ENCODE results near the gene TRIP4.
A peak's percentile ranks its signal among the peaks of the same experiment; 100 is the strongest.

TRIP4 gene

DNA sequence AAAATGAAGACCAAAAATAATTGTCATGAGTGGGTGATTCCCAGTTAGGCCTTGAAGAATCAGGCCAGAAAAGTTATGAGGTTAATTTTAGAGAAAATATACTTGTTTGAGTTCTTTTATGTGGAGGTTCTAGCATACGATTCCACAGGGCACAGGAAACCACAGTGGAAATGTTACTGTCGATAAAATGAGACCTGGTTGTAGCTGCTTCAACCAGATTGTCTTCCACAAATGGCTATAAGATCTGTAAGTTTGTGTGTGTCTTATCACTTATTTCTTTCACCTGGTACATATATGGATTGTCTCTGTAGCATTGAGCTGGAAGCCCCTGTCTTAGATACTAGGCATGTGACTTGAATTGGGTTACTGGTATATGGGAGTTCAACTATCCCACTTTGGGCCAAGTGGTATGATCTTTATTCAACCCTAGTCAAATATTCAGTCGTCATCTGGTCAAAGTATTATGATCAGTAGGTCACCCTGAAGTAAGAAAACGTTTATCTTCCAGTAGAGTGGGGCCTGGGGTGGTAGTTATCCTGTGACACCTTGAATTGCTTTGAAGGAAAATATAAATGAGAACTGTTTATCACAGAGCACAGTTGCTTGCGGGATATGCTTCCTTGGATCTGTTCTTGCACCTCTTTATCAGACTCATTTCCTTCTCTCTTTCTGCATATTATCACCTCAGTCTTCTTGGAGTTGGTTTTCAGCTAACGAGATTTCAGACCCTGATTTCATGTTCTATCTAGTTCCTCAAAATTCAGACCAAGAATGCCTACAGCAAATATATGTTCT is 51.2 kb downstream of the TRIP4 start:
- peak; percentile 73 for DNase-seq
- in situ Hi-C loops (cut with MboI; ENCODE audit: low pct_unique_long_range_greater_than_20kb, low sequenced_read_pairs) = no loop called here

DNA sequence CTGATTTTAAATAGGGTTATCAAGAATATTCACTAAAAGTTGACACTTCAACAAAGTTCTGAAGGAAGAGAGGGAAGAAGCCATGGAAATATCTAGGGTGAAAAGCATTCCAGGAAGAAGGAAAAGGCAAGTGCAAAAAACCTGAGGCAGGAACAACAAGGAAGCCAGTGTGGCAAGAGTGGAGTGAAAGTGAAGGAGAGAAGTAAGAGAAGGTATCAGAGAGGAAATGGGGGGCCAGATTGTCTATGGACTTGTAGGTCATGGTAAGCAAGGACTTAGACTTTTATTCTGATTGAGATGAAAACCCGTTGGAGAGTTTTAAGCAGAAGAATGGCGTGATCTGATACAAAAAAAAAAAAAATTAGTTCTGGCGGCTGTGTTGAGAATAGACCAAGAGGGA is 54.2 kb downstream of the TRIP4 start:
- in situ Hi-C loops (cut with MboI; ENCODE audit: low pct_unique_long_range_greater_than_20kb, low sequenced_read_pairs) = no loop called here
- DNase-seq = no peak

DNA sequence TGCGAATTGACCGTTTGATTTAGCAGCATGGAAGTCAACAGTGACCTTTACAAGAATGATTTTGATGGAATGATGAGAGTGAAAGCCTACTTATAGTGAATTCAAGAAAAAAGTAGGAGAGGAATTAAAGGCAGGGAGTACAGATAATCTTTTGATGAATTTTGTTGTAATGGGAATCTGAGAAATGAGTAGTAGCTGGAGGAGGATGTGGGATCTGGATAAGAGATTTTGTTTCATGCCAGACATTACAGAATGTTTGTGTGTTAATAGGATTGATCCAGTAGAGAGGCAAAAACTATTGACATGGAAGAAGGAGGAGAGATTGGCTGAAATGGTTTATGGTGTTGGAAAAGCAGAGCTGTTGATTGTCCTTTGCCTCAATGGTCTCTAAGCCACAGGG is 55.4 kb downstream of the TRIP4 start:
- DNase-seq = no peak
- in situ Hi-C loops (cut with MboI; ENCODE audit: low pct_unique_long_range_greater_than_20kb, low sequenced_read_pairs) = no loop called here

DNA sequence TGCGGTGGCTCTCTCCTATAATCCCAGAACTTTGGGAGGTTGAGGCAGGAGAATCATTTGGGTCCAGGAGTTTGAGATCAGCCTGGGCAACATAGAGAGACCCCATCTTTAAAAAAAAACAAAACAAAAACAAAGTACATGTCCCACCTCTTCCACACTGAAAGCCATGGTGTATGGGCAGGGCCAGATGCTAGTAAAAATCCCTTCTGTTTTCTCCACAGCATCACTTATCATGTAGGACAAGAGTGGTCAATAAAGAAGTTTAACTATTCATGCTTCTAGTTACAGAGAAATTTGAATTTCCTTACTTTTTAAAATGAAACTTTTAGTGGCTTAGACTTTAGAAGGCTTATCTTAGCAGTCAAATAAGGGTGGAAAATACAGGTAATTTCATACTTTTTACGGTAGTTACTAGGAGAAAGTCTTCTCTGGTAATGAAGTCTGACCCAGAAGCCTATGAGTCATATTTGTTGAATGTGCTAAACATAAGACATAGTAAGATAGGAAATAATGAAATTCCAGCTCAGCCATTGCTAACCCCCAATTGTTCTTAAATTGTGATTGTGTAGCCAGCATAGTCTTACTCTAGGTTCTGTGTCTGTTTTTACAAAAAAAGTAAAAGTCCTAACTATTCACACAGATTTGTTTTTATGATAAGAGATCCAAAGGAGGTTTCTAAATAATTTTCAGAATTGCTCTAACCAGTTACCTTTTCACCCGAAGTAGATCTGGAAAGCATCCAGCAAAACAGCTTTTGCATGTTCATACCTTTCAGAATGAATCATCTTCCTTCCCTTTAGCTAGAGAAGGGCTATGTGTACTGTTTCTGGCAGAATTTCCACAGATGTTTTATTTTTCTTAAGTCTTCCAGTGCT is 56.3 kb downstream of the TRIP4 start:
- no peak for DNase-seq
- in situ Hi-C loops (cut with MboI; ENCODE audit: low pct_unique_long_range_greater_than_20kb, low sequenced_read_pairs) = no loop called here

DNA sequence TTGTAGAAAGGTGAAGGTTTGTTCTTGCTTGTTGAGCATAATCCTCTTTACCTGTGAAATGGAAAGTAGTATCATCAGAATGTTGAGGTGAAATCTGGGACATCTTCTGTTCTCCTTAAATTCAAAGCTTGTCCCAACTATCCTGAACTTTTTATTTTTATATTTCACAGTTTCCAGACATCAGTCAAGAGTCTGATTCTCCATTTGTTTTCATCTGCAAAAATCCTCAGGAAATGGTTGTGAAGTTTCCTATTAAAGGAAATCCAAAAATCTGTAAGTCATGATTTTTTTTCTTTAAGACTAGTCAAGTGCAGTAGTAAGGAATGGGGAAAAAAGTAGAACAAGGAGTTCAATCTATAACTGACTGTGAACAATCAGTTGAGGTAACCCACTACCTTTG is 57.2 kb downstream of the TRIP4 start:
- in situ Hi-C loops (cut with MboI; ENCODE audit: low pct_unique_long_range_greater_than_20kb, low sequenced_read_pairs) = no loop called here
- no peak for DNase-seq

DNA sequence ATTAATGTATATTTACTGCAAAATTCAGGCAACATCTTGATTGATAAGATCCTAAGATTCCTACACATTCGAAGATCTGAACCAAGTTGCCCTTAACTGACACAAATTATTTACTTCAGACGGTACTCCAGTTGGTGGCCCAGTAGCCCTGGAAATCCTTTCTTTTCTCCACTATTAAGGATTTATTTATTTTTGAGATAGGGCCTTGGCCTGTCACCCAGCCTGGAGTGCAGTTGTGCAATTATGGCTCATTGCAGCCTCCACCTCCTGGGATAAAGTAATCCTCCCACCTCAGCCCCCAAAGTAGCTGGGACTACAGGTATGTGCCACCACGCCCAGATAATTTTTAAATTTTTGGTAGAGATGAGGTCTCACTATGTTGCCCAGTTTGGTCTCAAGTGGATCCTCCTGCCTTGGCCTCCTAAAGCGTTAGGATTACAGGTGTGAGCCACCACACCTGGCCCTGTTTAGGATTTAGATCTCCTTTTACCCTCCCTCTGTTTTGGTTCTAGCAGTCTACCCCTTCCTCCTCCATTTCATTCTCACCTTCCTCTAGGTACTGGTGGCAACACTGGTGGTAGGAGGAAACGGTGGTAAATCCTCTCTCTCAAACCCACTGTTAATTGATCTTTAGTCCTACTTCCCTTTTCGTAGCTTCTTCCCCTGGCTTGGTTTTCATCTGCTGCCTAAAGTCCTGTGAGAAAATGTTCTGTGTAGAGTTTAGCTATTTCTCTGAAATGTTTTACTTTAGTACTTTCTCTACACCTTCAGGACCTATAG is 60.1 kb downstream of the TRIP4 start:
- peak; percentile 88 for DNase-seq
- in situ Hi-C loops (cut with MboI; ENCODE audit: low pct_unique_long_range_greater_than_20kb, low sequenced_read_pairs) = no loop called here

DNA sequence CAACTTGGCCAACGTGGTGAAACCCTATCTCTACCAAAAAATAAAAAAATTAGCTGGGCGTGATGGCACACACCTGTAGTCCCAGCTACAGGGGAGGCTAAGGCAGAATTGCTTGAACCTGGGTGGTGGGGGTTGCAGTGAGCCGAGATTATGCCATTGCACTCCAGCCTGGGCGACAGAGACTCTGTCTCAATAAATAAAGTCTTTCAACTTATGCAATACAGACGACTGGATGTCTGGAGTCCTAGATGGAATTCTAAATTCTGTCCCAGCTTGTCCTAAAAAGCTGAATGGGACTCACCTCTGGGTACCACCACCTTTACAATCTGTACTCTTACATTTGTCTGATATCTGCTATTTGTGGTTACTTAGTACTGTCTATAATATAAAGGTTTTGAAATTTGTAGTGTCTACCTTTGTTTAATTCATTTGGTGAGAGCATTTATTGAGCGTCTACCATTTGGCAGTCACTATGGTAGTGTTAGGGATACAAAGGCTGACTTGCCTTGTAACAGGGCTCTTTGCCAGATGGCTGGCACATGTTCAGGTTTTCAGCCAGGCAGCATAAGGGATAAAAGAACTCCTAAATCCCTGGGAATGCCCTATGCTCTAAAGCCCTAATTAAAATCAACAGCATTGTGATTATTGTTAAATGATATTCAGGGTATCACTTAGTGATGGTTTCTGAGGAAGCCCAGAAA is 65.5 kb downstream of the TRIP4 start:
- in situ Hi-C loops (cut with MboI; ENCODE audit: low pct_unique_long_range_greater_than_20kb, low sequenced_read_pairs) = no loop called here
- no peak for DNase-seq

DNA sequence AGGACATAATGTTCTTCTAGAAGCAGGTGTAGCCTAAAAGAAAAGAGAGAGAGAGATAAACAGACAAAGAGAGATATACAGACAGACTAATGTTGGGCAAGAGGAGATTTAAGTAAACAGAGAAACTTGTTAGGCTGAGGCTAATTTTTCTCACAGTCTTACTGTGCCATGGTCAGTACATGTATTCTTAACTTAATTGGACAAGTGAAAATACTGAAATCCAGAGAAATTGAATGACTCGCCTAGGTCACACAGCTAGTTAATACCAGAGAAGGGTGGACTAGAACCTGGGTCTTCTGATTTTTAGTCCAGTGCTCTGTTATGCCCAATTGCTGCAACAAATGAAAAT is 66.0 kb downstream of the TRIP4 start:
- no peak for DNase-seq
- in situ Hi-C loops (cut with MboI; ENCODE audit: low pct_unique_long_range_greater_than_20kb, low sequenced_read_pairs) = no loop called here

DNA sequence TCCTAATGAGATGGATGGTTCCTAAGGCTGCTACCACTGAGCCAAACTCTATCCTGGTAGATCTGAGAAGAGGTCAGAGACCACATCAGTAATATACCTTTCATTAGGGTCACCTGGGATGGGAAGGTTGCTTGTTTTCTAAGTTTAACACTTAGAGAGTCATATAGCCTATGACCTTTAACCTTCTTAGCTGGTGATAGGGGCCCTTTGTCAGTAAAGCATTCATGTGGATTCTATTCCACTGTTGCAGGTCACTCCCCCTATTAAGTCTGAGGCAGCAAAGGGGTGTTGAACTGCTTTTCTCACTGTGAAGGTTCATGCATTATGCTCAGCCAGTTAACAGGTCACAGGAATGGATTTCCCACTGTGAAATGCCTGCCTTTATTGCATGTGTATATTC is 66.6 kb downstream of the TRIP4 start:
- in situ Hi-C loops (cut with MboI; ENCODE audit: low pct_unique_long_range_greater_than_20kb, low sequenced_read_pairs) = no loop called here
- DNase-seq = no peak

DNA sequence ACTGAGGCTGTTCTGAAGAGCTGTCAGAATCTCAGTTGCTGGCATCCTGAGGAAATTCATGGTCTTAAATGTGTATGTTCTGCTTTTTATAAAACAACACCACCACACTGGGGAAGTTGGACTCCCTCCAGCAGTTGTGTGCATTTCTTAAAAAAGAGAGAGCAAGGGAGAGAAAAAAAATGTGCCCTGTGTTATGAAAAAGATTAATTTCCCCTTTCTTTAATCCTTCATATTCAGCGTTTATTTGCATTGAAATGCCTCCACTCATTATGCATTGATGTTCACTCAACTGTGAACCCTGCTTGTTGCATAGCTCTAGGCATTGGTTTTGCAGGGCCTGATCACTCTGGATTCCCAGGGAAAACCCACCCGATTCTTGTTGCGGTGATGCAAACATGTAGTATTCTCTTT is 68.3 kb downstream of the TRIP4 start:
- DNase-seq = peak; percentile 98
- in situ Hi-C loops (cut with MboI; ENCODE audit: low pct_unique_long_range_greater_than_20kb, low sequenced_read_pairs) = no loop called here

DNA sequence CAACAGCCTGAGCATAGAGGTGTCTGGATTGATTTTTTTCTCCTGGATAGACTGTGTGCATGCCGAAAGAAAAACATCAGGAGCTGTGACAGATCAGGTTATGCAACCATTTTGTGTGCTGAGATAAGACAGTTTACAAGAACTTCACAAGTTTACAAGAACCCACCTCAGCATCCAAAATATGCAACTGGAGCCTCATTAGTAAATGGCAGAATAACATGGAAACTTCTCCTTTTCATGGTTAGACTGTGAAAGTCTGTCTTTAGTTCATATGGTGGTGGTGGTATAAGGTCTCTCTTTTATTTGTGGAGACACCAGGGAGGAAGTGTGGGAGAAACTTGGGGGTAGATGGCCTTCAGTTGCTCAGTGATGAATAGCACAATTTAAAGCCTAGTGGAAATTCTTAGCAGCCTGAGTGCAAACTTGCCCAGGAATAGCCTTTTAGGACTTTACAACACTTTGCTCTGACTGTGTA is 69.0 kb downstream of the TRIP4 start:
- DNase-seq = peak; percentile 95
- in situ Hi-C loops (cut with MboI; ENCODE audit: low pct_unique_long_range_greater_than_20kb, low sequenced_read_pairs) = no loop called here

DNA sequence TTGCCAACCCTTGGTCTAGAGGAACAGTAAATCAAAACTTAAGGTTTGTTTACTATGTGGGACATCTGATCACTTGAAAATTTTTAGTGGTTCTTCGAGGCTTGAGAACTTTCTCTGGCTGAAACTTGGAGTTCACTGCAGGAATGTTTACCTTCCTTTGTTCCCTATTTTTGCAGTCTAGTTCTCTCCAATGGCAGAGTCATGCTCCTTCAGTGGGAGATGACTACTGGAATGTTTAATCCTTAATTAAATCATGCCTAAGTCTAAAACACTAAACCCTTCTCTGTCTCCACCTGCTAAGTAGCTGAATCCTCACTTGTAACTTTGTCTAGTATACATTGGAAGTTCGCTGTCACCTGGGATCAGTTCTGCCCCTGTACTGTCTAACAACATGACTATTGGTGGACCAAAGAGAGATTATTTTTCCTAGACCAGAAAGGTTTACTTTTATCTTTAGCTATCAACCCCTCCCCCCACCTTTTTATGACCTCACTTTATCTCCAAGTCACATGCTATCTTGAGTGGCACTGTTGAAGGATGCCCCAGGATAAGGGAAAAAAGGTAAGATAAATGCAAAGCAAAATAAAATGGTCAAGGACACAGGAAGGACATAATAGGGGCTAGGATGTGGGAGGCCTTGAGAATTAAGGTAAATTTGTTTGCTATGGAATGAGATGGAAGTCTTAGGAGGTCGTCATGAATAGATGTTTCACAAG is 71.6 kb downstream of the TRIP4 start:
- in situ Hi-C loops (cut with MboI; ENCODE audit: low pct_unique_long_range_greater_than_20kb, low sequenced_read_pairs) = no loop called here
- DNase-seq = no peak

DNA sequence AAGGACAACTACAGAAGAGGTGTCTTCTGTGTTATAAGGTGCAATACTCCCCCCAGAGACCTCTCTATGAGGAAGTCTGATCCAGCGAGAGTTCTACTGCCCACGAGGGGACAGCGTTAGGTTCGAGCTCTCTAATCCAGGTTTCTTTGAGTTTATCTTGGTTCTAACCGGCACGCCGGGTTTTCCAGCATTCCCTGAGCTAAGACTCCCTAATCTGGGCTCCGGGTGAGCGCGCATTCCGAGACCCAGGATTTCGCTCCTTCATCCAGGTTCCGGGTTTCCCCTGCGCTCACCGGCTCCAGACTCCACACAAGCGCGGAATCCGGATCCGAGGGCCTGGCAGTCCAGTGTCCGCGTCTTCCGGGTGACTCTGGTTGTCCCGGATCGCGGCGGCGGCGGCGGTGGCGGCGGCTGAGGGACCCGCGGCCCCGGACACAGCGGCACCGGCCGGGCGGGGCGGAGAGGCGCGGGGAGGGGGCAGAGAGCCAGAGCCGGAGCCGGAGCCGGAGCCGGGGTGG is 72.6 kb downstream of the TRIP4 start, which contains the start of gene ZNF609:
Gene ZNF609, plus strand, starts transcription at position 373 of the 518 bp plus-strand sequence. CDS start 38,842 bp downstream, outside the sequence.
- in situ Hi-C loops (cut with MboI; ENCODE audit: low pct_unique_long_range_greater_than_20kb, low sequenced_read_pairs) = no loop called here
- peak; percentile 98 for DNase-seq

DNA sequence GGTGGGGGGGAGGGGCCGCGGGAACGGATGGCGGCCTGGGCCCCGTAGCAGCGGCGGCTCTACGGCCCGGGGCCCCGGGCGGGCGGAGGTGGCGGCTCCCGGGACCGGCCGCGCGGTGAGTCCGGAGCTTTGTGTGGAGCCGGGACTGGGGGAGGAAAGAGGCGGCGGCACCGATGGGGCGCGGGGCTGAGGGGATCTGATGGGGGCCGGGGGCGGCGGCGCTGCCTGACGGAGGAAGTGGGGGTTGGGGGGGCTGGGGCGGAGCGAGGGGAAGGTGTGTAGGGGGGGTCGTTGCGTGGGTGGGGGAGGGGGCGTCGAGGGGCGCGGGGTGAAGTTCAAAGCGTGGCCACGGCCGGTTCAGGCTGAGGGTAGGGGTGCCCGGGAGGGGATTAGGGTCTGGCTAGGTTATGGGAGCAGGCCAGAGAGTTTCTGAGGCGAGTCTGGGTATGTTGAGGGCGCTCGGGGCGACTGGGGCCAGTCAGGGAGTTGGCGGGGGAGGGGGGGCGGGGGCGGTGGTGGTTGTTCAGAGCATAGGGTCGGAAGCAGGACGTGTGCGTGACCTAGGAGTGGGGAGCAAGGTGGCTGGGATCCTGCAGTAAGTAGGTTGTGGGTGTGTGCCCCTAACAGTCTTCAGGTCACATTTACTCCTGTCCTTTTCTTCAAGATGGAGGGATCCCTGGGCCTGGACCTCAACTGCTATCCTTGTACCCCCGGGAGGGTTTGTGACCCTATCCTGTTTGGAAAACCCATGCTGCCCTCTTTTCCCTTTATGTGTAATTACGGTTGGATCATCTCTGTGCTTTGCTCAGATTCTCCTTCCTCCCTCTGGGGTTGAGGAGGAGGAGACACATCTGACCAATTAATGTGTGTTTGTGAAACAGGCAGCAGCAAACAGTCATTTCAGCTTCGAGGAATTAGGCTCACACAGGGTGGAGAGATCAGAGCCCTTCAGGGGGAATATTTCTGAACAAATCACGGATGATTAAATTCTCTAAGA is 73.4 kb downstream of the TRIP4 start:
- peak; percentile 84 for DNase-seq
- in situ Hi-C loops (cut with MboI; ENCODE audit: low pct_unique_long_range_greater_than_20kb, low sequenced_read_pairs) = no loop called here

DNA sequence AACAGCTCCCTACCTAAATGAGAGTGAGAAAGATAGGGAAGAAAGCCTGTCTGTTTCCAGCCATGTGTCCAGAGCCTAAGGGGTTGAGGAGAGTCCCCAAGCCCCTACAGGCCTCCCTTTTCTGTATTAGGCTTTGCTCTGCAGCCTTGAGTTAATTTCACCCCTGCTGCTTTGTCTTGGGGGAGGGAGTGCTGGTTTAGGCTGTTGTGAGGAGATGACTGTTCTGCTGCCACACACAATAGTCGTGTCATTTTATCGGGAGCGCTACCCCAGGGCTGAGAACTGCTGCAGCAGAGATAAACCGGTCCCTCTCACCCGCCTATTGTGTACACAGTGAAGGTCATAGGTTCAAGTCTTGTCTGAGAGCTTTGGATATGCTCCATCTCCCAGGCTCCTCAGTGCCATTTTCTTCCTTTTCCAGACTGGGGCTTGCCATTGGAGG is 74.1 kb downstream of the TRIP4 start:
- in situ Hi-C loops (cut with MboI; ENCODE audit: low pct_unique_long_range_greater_than_20kb, low sequenced_read_pairs) = no loop called here
- no peak for DNase-seq

DNA sequence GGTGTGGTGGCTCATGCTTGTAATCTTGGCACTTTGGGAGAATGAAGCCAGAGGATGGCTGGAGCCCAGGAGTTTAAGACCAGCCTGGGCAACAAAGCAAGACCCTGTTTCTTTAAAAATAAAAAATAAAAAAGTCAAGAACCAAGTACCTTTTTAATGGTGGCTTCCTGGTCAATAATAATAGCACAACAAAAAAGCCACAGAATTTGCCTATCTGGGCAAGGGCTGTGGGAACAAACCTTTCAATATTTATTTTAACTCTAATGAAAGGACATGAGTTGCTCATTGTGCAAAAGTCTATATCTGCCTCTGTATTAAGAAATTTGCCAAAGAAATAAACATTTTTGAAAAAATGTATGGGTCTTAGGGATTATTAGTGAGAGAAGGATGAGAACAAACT is 74.9 kb downstream of the TRIP4 start:
- in situ Hi-C loops (cut with MboI; ENCODE audit: low pct_unique_long_range_greater_than_20kb, low sequenced_read_pairs) = no loop called here
- DNase-seq = no peak

All from KBM-7 (cell line).